Stimulated activated CD8-positive, alpha-beta memory T cell treated with anti-CD3 and anti-CD28 coated beads, Interleukin-2, amount 100 ng/mL, for 48 hours (primary cell): Measurements from ENCODE around the gene ZNF343.
A peak's percentile ranks its signal among the peaks of the same experiment; 100 is the strongest.
"Not testable (repeated sequence)": the region's sequence is repeated elsewhere in the genome, so short reads cannot be mapped to it uniquely, and the experiment has no call there.

Experiments
- DNase-seq, 2 donors: peaks; one replicate each; pipeline ENCODE4 v3.0.0-alpha.2; 2020; ENCODE audit warnings: low read depth in 2 of 2

Gene ZNF343

GRCh38 chr20:2521369-2522305 is 12.9 kb upstream of the ZNF343 start:
- peak in 1 of 2 donors; percentile 53 for DNase-seq

- DNase-seq = no peak
These were observed 11.9 kb upstream of the ZNF343 start for GRCh38 chr20:2520617-2521016.

GRCh38 chr20:2519115-2519809 is 10.5 kb upstream of the ZNF343 start:
- DNase-seq = no peak

GRCh38 chr20:2518558-2518957 is 9.8 kb upstream of the ZNF343 start:
- no peak for DNase-seq

GRCh38 chr20:2518096-2518495 is 9.4 kb upstream of the ZNF343 start:
- DNase-seq = no peak

GRCh38 chr20:2516399-2516798 is 7.7 kb upstream of the ZNF343 start:
- DNase-seq = no peak

- DNase-seq = no peak
These were observed 6.5 kb upstream of the ZNF343 start for GRCh38 chr20:2515203-2515602.

- DNase-seq = no peak
These were observed 1.1 kb upstream of the ZNF343 start for GRCh38 chr20:2509794-2510193.

GRCh38 chr20:2509468-2509781 is 710 bp upstream of the ZNF343 start:
- DNase-seq = no peak

GRCh38 chr20:2507875-2508630 is 662 bp downstream of the ZNF343 start:
- DNase-seq = no peak

- DNase-seq = no peak
These were observed 1.3 kb downstream of the ZNF343 start for GRCh38 chr20:2507464-2507863.

GRCh38 chr20:2506426-2506825 is 2.3 kb downstream of the ZNF343 start:
- DNase-seq = not testable (repeated sequence)

GRCh38 chr20:2504803-2505202 is 3.9 kb downstream of the ZNF343 start:
- not testable (repeated sequence) for DNase-seq

GRCh38 chr20:2502808-2503384 is 5.8 kb downstream of the ZNF343 start:
- DNase-seq = not testable (repeated sequence)

GRCh38 chr20:2485661-2486060 is 23.1 kb downstream of the ZNF343 start:
- no peak for DNase-seq

- no peak for DNase-seq
These were observed 23.6 kb downstream of the ZNF343 start for GRCh38 chr20:2485080-2485479.

GRCh38 chr20:2483504-2483903 is 25.2 kb downstream of the ZNF343 start:
- no peak for DNase-seq

- DNase-seq = no peak
These were observed 28.3 kb downstream of the ZNF343 start for GRCh38 chr20:2480381-2480780.

GRCh38 chr20:2476742-2477615 is 31.7 kb downstream of the ZNF343 start:
- no peak for DNase-seq

- no peak for DNase-seq
These were observed 32.6 kb downstream of the ZNF343 start for GRCh38 chr20:2475850-2476741.
